Smooth muscle cell (in vitro differentiated cells): ENCODE results near the gene ST14. TPM values are rescaled to one million over a fixed set of nuclear protein-coding genes. Genes with fewer than 3 reads are reported as not detected.

Experiments used
- DNase-seq: peaks from one replicate; lab custom pipeline; 2025; ENCODE audit not compliant: unreplicated experiment; lab: John Stamatoyannopoulos, UW
- H2AFZ ChIP-seq: fragments of 200-600 bp; sonication (generic); 2 replicates; pipeline ENCODE4 v1.6.0; 2016; ENCODE audit warnings: antibody characterized with exemption, low read depth, mild to moderate bottlenecking
- H3F3A ChIP-seq: fragments of 200-600 bp; sonication (generic); 2 replicates; pipeline ENCODE4 v1.6.0; 2017; ENCODE audit warnings: antibody characterized with exemption, low read depth
- H3K27ac ChIP-seq: fragments of 200-600 bp; sonication (generic); 2 replicates; pipeline ENCODE4 v1.5.1; 2016; ENCODE audit warnings: low read depth, mild to moderate bottlenecking
- H3K27me3 ChIP-seq: fragments of 200-600 bp; sonication (generic); 2 replicates; pipeline ENCODE4 v1.6.1; 2016; ENCODE audit warnings: low read depth, mild to moderate bottlenecking
- H3K36me3 ChIP-seq: fragments of 200-600 bp; sonication (generic); 2 replicates; pipeline ENCODE4 v1.5.1; 2016; ENCODE audit warnings: low read depth
- H3K4me1 ChIP-seq: fragments of 200-600 bp; sonication (generic); 2 replicates; pipeline ENCODE4 v1.5.1; 2016; ENCODE audit warnings: low read depth
- H3K4me2 ChIP-seq: fragments of 200-600 bp; sonication (generic); 2 replicates; pipeline ENCODE4 v1.6.0; 2016; ENCODE audit warnings: mild to moderate bottlenecking
- H3K4me3 ChIP-seq: fragments of 200-600 bp; sonication (generic); 2 replicates; pipeline ENCODE4 v1.5.1; 2016; ENCODE audit warnings: mild to moderate bottlenecking
- H3K79me2 ChIP-seq: fragments of 200-600 bp; sonication (generic); 2 replicates; pipeline ENCODE4 v1.6.0; 2016; ENCODE audit warnings: low read depth, mild to moderate bottlenecking
- H3K9ac ChIP-seq: fragments of 200-600 bp; sonication (generic); 2 replicates; pipeline ENCODE4 v1.6.0; 2016; ENCODE audit warnings: low read depth
- H3K9me3 ChIP-seq: fragments of 200-600 bp; sonication (generic); replicated peaks from 2 replicates; pipeline ENCODE4 v1.5.1; 2016; ENCODE audit warnings: low read depth
- H4K20me1 ChIP-seq: fragments of 200-600 bp; sonication (generic); 2 replicates; pipeline ENCODE4 v1.6.0; 2016; ENCODE audit warnings: low read depth
- WGBS: methylation state at CpG from one replicate; pipeline ENCODE4 v1.1.7; 2016; ENCODE audit warnings: low lambda C conversion rate; 5-methylcytosine and 5-hydroxymethylcytosine counted together
- polyA plus RNA-seq: library from polyadenylated mRNA; unstranded; fragments of >200 nt; fragmentation: Nextera tagmentation; extraction: Ambion mirVana; gene quantifications from 2 replicates; pipeline ENCODE4 v1.2.1, GENCODE V29; 2016
- total RNA-seq: library from RNA; depleted of rRNA; stranded (reverse); fragments of >200 nt; gene quantifications from 2 replicates; pipeline ENCODE4 v1.2.3, GENCODE V29; 2014
- TF ChIP-seq, protein P1 (sequence below): fragments of 200-600 bp; sonication (generic); IDR thresholded peaks from 2 replicates; pipeline ENCODE4 v1.5.1; 2017; ENCODE audit warnings: borderline replicate concordance, mild to moderate bottlenecking, antibody characterized with exemption; ENCODE audit not compliant: insufficient read depth, poor library complexity, severe bottlenecking

Gene ST14
- total and polyA plus RNA-seq, 2 experiments from 2014 or later: 2.4 to 7.7 TPM

DNA sequence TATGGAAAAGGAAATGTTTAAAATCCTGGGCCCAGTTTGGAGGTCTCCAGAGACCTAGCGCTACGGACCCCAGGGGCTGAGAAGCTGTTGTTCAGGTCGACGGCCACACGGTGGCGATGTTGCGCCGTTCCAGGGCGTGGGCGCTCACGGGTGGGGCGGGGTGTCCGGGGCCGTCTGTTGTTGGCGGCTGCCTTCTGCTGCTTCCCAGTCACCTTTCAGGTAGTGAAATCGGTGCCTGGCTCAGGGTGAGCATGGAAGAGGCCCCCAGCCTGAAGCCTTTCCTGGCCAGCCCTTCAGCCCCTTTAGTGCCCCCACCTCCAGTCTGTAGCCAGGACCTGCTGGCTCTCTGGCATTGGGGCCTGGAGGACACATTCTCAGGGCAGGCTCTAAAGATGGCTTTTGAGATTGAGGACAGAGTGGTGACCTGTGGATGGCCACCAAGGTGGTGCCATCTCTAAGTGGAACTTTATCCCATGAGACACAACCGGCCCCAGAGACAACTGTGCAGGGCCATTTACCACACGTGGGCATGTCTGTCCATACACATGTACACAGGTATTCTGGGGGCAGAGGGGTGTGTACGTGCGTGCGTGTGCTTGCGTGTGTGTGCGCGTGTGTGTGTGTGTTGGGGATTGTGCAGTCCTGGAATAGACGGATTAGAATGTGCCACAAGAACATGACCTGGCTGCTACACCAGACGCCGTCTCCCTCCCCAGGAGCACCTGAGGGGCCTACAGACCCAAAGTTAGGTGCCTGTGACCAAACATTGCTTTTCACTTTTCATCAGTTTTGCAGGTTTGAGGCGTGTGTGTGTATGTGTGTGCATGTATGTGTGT lies 53.8 kb downstream of the ST14 start:
- no peaks in the 10 kb centered on the region for H3K79me2 ChIP-seq
- DNase-seq: peak; percentile 25
- peak overlapping the region; percentile 30 for H3K4me2 ChIP-seq
- no peak overlapping the region for H3K4me3 ChIP-seq
- TF ChIP-seq, protein P1, sequence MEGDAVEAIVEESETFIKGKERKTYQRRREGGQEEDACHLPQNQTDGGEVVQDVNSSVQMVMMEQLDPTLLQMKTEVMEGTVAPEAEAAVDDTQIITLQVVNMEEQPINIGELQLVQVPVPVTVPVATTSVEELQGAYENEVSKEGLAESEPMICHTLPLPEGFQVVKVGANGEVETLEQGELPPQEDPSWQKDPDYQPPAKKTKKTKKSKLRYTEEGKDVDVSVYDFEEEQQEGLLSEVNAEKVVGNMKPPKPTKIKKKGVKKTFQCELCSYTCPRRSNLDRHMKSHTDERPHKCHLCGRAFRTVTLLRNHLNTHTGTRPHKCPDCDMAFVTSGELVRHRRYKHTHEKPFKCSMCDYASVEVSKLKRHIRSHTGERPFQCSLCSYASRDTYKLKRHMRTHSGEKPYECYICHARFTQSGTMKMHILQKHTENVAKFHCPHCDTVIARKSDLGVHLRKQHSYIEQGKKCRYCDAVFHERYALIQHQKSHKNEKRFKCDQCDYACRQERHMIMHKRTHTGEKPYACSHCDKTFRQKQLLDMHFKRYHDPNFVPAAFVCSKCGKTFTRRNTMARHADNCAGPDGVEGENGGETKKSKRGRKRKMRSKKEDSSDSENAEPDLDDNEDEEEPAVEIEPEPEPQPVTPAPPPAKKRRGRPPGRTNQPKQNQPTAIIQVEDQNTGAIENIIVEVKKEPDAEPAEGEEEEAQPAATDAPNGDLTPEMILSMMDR: peak; percentile 97
- H3K27ac ChIP-seq: no peak overlapping the region
- peaks cover 63% of the 10 kb centered on the region for H3K27me3 ChIP-seq
- WGBS: 41% methylated on average over 28 of the region's 28 CpGs
- H2AFZ ChIP-seq: no peak overlapping the region
- no peak overlapping the region for H3K9ac ChIP-seq
- H3F3A ChIP-seq: no peaks in the 10 kb centered on the region
- no peaks in the 10 kb centered on the region for H3K36me3 ChIP-seq
- H4K20me1 ChIP-seq: no peaks in the 10 kb centered on the region
- H3K4me1 ChIP-seq: no peaks in the 10 kb centered on the region
- no peaks in the 10 kb centered on the region for H3K9me3 ChIP-seq

DNA sequence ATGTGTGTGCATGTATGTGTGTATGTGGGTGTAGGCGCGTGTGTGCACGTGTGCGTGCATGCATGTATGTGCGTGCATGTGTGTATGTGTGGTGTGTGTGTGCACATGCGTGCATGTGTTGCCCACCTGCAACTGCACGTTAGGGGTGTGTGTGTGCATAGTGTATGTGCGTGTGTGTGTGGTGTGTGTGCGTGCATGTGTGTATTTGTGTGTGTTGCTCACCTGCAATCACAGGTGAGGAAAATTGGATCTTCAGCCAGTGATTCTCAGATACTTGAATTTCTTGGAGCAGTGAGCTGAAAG lies 54.3 kb downstream of the ST14 start:
- WGBS: 95% methylated on average over 9 of the region's 9 CpGs
- H3K9ac ChIP-seq: no peak overlapping the region
- H3K4me1 ChIP-seq: no peaks in the 10 kb centered on the region
- no peak overlapping the region for H3K27ac ChIP-seq
- H3K9me3 ChIP-seq: no peaks in the 10 kb centered on the region
- no peaks in the 10 kb centered on the region for H3F3A ChIP-seq
- peaks cover 63% of the 10 kb centered on the region for H3K27me3 ChIP-seq
- TF ChIP-seq, protein P1: no peak
- H2AFZ ChIP-seq: no peak overlapping the region
- no peaks in the 10 kb centered on the region for H3K79me2 ChIP-seq
- no peaks in the 10 kb centered on the region for H4K20me1 ChIP-seq
- no peak overlapping the region for H3K4me3 ChIP-seq
- no peak overlapping the region for H3K4me2 ChIP-seq
- no peaks in the 10 kb centered on the region for H3K36me3 ChIP-seq
- no peak for DNase-seq

DNA sequence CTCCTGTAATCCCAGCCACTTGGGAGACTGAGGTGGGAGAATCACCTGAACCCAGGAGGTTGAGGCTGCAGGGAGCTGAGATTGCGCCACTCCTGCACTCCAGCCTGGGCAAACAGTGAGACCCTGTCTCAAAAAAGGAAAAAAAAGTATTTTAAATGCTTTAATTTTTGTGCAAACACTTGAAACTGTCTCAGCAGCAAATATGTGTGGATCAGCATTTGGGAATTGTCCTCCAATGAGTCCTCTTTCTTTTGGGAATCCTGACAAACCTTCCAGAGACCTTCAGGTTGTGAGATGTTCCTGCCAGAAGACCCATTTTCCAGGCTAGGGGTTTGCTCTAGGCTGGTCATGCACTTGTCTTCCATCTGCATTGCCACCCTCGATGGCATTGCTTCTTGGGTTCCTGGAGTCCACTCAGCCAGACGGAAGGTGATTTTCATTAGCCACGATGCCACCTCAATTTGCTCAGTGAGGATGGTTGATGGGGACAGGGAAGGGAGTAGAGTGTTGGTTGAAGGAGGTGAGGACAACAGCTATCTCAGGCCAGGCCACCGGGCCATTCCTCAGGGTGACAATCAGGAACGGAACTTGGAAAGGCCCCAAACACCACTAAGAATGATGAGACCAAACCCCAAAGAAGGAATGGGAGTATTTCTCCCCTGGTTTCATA lies 55.4 kb downstream of the ST14 start:
- TF ChIP-seq, protein P1: no peak
- Histone ChIP-seq H3K4me3 (no peak overlapping the region), H3K9ac (no peak overlapping the region), H4K20me1 (no peaks in the 10 kb centered on the region), H2AFZ (no peak overlapping the region), H3F3A (no peaks in the 10 kb centered on the region), H3K79me2 (no peaks in the 10 kb centered on the region), H3K27ac (no peak overlapping the region), H3K4me2 (no peak overlapping the region), H3K4me1 (no peaks in the 10 kb centered on the region), H3K9me3 (no peaks in the 10 kb centered on the region), H3K36me3 (no peaks in the 10 kb centered on the region), H3K27me3 (peaks cover 62% of the 10 kb centered on the region)
- DNase-seq: no peak
- 98% methylated on average over 6 of the region's 6 CpGs for WGBS
